Skin epidermis (tissue), 12 donors: ENCODE measurements around the gene TRIO.

Experiments used
- H3K27ac ChIP-seq, 21 experiments: fragments of 200-600 bp; sonication (generic) in 11 of 21; one replicate each; pipeline ENCODE4 v1.5.0; 2020; ENCODE audit warnings: mild to moderate bottlenecking in 3 of 21, inconsistent platforms in 2 of 21, moderate library complexity in 2 of 21
- H3K4me3 ChIP-seq, 7 experiments: fragments of 200-600 bp; sonication (generic) in 2 of 7; one replicate each; pipeline ENCODE4 v1.5.0; 2020; ENCODE audit warnings: inconsistent platforms in 2 of 7, mild to moderate bottlenecking in 2 of 7, moderate library complexity in 1 of 7

The TRIO gene

DNA sequence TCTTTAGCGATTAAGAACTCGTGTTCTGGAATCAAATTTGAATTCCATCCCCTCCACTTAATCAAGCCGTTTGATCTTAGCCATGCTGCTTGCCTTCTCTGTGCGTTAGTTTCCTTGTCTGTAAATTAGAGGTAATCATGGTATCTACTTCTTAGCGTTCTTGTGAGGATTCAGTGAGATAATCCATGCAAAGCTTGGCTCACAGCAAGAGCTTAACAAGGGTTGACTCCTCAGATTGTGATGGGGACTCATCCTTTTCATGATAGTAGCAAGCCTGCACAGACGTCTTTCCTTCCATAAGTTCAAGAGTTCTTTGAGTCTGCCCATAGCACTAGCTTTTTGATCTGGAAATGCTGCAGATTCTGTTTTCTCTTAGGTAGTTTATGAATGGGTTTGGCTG lies 72.8 kb downstream of the TRIO start:
- no peak overlapping the region for H3K27ac ChIP-seq
- no peak overlapping the region for H3K4me3 ChIP-seq

DNA sequence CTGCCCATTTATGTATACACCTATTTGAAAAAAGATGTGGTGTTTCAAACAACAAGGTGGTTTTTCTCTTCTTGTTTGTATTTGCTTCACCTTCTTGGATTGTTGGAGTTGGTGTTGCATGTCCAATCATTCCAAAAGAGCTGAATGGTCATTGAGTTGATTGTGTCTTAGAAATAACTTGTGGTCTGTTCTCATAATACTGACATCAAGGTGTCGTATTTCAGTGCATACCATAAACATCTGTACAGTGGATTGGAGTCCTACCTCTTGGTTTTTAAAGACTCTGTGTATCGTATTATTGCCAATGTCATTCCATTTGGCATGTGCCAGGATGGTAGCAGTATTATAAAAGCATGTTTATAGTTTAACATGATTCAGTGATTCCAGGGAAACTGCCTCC lies 73.2 kb downstream of the TRIO start:
- no peak overlapping the region for H3K27ac ChIP-seq
- H3K4me3 ChIP-seq, result no peak overlapping the region

- no peak overlapping the region for H3K27ac ChIP-seq
These were observed 73.8 kb downstream of the TRIO start for GRCh38 chr5:14216902-14217301.

GRCh38 chr5:14217587-14217986 lies 74.4 kb downstream of the TRIO start:
- Histone ChIP-seq H3K4me3 (no peak overlapping the region), H3K27ac (no peak overlapping the region)

More at GRCh38 chr5:14216902-14217301, 73.8 kb downstream of the TRIO start:
- H3K4me3 ChIP-seq, result no peak overlapping the region

DNA sequence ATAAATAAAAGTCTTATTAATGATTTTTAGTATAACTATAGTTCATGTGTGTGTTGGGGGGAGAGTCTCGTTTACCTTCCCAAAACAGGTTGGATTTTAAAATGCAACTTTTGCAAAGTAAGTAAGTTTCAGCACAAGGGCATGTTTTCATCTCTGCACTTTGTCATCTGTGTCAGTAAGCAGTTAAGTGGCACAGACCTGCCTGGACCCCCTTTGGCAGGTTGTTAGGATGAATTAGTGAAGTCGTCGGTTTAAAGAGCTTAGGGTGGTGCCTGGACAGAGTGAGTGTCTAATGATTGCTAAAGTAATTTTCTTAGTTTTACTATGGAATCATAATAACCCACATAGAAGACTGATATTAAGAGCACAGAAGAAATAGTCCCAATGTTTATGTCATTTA lies 74.9 kb downstream of the TRIO start:
- no peak overlapping the region for H3K27ac ChIP-seq
- no peak overlapping the region for H3K4me3 ChIP-seq

GRCh38 chr5:14218480-14218879 lies 75.3 kb downstream of the TRIO start:
- no peak overlapping the region for H3K4me3 ChIP-seq
- peak overlapping the region in 3 of 21 experiments; percentile 5 to 15 (median 6) for H3K27ac ChIP-seq

DNA sequence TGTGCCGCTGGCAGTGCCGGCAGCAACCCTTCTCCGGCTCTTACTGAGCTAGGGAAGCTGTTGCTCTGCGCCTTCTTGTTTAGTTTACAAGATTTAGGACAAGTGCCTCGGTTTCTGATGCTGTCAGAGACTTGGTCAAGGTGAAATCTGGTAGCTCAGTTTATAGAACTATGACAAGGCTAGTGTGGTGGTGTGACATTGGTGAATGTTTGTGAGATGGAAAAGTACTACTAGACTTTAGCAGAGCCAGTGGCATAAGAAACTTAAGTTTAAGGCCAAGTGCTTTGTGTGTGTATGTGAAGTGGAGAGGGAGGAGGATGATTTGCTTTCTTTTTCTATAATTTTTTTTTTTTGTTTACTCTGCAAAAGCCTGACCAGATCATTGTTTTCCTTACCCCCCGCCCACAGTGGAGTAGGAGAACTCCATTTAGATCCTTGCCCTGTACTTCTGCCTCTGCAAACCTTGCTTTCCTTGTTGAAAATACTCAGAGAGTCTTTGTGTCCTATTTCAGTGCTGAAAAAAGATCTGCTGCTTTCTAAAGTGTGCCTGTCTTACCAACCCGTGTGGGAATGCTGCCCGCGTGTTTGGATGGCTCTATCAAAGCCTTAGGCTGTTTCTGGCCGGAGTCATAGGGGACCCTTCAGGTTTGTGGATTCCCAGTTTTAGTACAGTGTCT lies 75.9 kb downstream of the TRIO start:
- no peak overlapping the region for H3K4me3 ChIP-seq
- H3K27ac ChIP-seq, result peak overlapping the region in 3 of 21 experiments; percentile 5 to 15 (median 6)

DNA sequence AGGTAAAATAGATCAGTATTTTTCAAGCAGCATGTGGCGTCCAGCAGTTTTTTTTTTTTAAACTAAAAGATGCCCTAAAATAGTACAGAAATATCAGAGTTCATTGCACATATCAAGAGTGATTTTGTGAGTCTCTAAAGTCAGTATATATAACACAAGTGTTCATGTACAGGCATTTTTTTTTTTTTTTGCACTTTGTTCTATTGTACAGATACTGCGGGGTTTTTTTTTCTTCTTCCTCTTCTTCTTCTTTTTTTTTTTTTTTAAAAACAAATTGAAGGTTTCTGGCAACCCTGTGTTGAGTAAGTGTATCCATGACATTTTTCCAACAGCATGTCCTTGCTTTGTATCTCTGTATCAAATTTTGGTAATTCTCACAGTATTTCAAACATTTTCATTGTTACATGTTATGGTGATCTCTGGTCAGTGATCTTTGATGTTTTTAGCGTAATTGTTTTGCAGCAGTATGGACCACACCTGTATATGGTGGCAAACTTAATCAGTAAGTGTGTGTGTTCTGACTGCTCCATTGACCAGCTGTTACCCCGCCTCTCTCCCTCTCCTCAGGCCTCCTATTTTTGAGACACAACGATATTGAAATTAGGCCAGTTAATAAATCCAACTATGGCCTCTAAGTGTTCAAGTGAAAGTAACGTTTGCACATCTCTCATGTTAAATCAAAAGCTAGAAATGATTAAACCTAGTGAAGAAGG lies 76.8 kb downstream of the TRIO start:
- H3K4me3 ChIP-seq, result no peak overlapping the region
- H3K27ac ChIP-seq, result peak overlapping the region in 2 of 21 experiments; percentile 3 to 8

- H3K27ac ChIP-seq, result peak overlapping the region in 2 of 21 experiments; percentile 3 to 8
- H3K4me3 ChIP-seq, result no peak overlapping the region
These were observed 77.5 kb downstream of the TRIO start for GRCh38 chr5:14220642-14221041.

GRCh38 chr5:14221732-14222131 lies 78.6 kb downstream of the TRIO start:
- H3K27ac ChIP-seq, result no peak overlapping the region
- H3K4me3 ChIP-seq, result no peak overlapping the region

- Histone ChIP-seq H3K27ac (no peak overlapping the region), H3K4me3 (no peak overlapping the region)
These were observed 79.1 kb downstream of the TRIO start for GRCh38 chr5:14222206-14222605.

- Histone ChIP-seq H3K4me3 (no peak overlapping the region), H3K27ac (peak overlapping the region in 3 of 21 experiments; percentile 11 to 55 (median 40))
These were observed 80.2 kb downstream of the TRIO start for GRCh38 chr5:14223372-14223771.

DNA sequence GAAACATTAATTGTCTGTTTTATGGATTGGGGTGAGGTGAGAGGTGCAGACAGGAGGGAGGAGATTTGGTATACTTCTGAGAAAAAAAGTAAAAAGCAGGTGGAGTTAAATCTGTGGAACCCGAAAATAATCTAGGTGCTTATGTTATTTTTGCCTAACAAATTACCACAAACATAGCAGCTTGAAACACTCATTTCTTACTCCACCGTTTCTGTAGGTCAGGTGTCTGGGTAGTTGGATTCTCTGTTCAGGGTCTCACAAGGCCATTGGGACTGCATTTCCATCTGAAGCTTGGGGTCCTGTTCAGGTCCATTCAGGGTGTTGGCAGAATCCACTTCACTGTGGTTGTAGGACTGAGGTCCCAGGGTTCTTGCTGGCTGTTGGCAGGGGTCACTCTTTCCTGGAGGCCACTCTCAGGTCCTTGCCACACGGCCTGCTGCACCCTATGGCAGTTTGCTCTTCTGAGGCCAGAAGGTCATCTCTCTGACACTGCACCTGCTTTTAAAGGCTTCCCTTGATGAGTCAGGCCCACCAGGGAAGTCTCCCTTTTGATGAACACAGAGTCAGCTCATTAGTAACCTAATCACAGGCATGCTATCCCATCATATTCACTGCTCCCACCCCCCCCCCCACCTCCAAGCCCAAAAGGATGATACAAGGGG lies 82.2 kb downstream of the TRIO start:
- H3K27ac ChIP-seq, result no peak overlapping the region

DNA sequence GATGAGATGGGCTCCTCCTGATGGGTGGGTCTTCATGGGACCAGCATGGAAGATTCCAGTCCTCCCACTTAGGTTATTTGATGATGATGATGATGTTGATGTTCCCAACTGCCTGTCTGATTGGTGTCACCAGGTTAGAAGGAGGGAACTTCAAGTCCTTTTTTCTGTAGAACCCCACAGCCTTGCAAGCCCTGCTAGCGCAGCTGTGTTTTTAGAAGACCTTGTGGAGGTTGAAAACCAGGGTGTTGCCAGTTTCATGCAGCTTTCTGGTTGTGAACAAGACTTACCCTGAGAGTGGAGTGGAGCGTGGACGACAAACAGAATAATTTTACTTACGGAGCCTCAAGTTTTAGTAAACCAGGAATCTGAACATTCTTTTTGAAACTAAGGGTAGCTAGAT lies 83.0 kb downstream of the TRIO start:
- no peak overlapping the region for H3K4me3 ChIP-seq
- no peak overlapping the region for H3K27ac ChIP-seq

More for the DNA sequence above, 82.2 kb downstream of the TRIO start:
- no peak overlapping the region for H3K4me3 ChIP-seq

GRCh38 chr5:14226554-14226953 lies 83.4 kb downstream of the TRIO start:
- H3K4me3 ChIP-seq, result no peak overlapping the region
- no peak overlapping the region for H3K27ac ChIP-seq

DNA sequence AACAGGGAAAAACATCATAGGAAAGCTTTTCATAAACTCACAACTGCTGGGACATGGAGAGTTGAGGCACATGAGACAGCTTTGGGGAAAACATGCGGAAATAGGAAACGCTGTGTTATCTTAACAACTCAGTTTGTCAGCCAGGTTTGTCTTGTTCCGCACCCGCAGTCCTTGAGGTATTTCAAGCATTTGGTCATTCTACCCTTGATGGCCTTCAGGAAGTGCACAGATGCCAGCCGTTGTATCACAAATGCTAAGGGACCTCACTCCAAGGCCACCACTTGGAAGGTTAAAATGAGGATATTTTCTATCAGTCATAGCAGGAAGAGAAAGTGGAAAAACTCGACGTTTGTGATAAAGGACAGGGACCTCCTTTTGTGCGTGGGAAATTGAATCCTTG lies 83.8 kb downstream of the TRIO start:
- no peak overlapping the region for H3K27ac ChIP-seq

GRCh38 chr5:14227513-14227912 lies 84.4 kb downstream of the TRIO start:
- H3K27ac ChIP-seq, result no peak overlapping the region
- no peak overlapping the region for H3K4me3 ChIP-seq

More for the DNA sequence above, 83.8 kb downstream of the TRIO start:
- H3K4me3 ChIP-seq, result no peak overlapping the region

GRCh38 chr5:14228219-14228618 lies 85.1 kb downstream of the TRIO start:
- Histone ChIP-seq H3K4me3 (no peak overlapping the region), H3K27ac (no peak overlapping the region)

GRCh38 chr5:14229181-14229580 lies 86.0 kb downstream of the TRIO start:
- no peak overlapping the region for H3K27ac ChIP-seq
- H3K4me3 ChIP-seq, result no peak overlapping the region

DNA sequence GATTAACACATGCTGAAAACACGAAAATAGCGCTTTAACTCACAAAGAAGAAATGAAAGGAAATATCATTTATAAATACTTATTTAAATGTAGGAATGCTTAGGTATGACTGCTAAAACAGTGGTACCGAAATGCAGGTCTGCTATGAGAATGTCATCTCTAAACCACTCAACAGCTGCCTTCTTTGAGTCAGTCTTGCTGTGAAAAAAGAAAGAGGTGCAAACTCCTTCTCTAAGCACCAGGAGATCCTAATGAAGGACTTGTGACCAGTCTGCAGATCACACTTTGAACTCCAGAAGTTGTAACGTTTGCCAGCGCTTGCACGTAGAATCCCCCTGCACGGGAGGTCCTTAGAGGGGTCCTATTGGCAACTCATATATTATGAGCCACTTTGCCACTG lies 86.6 kb downstream of the TRIO start:
- no peak overlapping the region for H3K4me3 ChIP-seq
- no peak overlapping the region for H3K27ac ChIP-seq

- no peak overlapping the region for H3K4me3 ChIP-seq
- H3K27ac ChIP-seq, result no peak overlapping the region
These were observed 88.0 kb downstream of the TRIO start for GRCh38 chr5:14231156-14231555.
